HCT116 (cell line): ENCODE measurements around the gene GNAS.

Experiments used
- CEBPB ChIP-seq: IDR thresholded peaks from 2 replicates; pipeline ENCODE4 v1.6.1; 2012; ENCODE audit warnings: low read depth
- CTCF ChIP-seq, 3 experiments: fragments of 200-600 bp in 1 of 3; sonication (generic) in 1 of 3; IDR thresholded peaks in 2 of 3; conservative IDR thresholded peaks in 1 of 3; 2 replicates each; pipeline ENCODE4 v1.5.1; 2012 to 2017; ENCODE audit warnings: low read depth in 2 of 3, low read length in 2 of 3, antibody characterized with exemption in 1 of 3, borderline replicate concordance in 1 of 3, control low read depth in 1 of 3, mild to moderate bottlenecking in 1 of 3, mixed read lengths in 1 of 3, mixed run types in 1 of 3, moderate library complexity in 1 of 3; ENCODE audit not compliant: insufficient read depth in 1 of 3
- EGR1 ChIP-seq: IDR thresholded peaks from 2 replicates; pipeline ENCODE4 v1.6.1; 2012; ENCODE audit warnings: low read depth
- EZH2 ChIP-seq: fragments of 200-600 bp; sonication (generic); IDR thresholded peaks from 2 replicates; pipeline ENCODE4 v1.6.1; 2017; ENCODE audit warnings: antibody characterized with exemption, mixed run types
- EZH2phosphoT487 ChIP-seq: fragments of 200-600 bp; IDR thresholded peaks from 2 replicates; pipeline ENCODE4 v1.6.1; 2018; ENCODE audit warnings: antibody characterized with exemption, borderline replicate concordance
- FOSL1 ChIP-seq: IDR thresholded peaks from 2 replicates; pipeline ENCODE4 v1.6.1; 2012; ENCODE audit warnings: low read depth
- JUND ChIP-seq: IDR thresholded peaks from 2 replicates; pipeline ENCODE4 v1.6.1; 2012
- MAX ChIP-seq: IDR thresholded peaks from 2 replicates; pipeline ENCODE4 v1.6.1; 2012
- POLR2A ChIP-seq: IDR thresholded peaks from 2 replicates; pipeline ENCODE4 v1.7.0; 2011; ENCODE audit warnings: borderline replicate concordance; ENCODE audit not compliant: insufficient read depth, insufficient read length; ENCODE audit errors: extremely low read depth
- REST ChIP-seq: IDR thresholded peaks from 2 replicates; pipeline ENCODE4 v1.6.1; 2012; ENCODE audit warnings: low read depth
- SP1 ChIP-seq: IDR thresholded peaks from 2 replicates; pipeline ENCODE4 v1.6.1; 2012; ENCODE audit warnings: low read depth
- ZFX ChIP-seq: fragments of 450-650 bp; IDR thresholded peaks from 2 replicates; pipeline ENCODE4 v1.6.1; 2017
- ZNF274 ChIP-seq: fragments of 200-500 bp; sonication (Bioruptor generic); IDR thresholded peaks from 2 replicates; pipeline ENCODE4 v1.6.1; 2014; ENCODE audit warnings: mild to moderate bottlenecking, low read depth, low read length, inconsistent platforms

- TF ChIP-seq SP1 (no peak), EZH2phosphoT487 (no peak), FOSL1 (no peak), CTCF (IDR thresholded peaks at IDR 0.05 in 2 of 3, conservative IDR thresholded peaks at IDR 0.05 in 1 of 3; ENCODE audit: borderline replicate concordance in 1 of 3, insufficient read depth in 1 of 3, low read depth in 2 of 3, low read length in 2 of 3) (no peak), ZNF274 (no peak), EZH2 (no peak), POLR2A (no peak), ZFX (no peak), MAX (no peak), REST (no peak), JUND (no peak), CEBPB (no peak), EGR1 (no peak)
Observed at GRCh38 chr20:58893355-58894120, 41.0 kb downstream of the GNAS start.
